C4-2B (cell line): ENCODE data around the gene TSR3.

ENCODE experiments used
- ZFX ChIP-seq: fragments of 450-650 bp; IDR thresholded peaks from 2 replicates; pipeline ENCODE4 v1.6.1; 2017
- TF ChIP-seq, protein P1 (sequence below): fragments of 450-650 bp; conservative IDR thresholded peaks from 2 replicates; pipeline ENCODE4 v1.5.1; 2017; ENCODE audit warnings: mild to moderate bottlenecking

DNA sequence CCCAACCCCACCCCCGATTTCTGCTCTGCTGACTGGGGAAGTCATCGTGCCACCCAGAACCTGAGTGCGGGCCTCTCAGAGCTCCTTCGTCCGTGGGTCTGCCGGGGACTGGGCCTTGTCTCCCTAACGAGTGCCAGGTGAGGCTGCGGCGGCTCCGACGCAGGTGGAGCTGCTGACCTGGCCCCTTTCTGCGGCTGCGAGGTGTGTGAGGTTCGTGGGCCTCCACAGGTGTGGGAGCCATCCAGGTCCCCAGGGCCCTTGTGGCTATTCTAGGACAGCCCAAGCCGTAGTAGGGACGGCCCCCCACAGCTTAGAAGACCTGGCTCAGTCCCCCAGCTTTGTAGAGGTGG, 39.2 kb downstream of the TSR3 start:
- TF ChIP-seq, protein P1, sequence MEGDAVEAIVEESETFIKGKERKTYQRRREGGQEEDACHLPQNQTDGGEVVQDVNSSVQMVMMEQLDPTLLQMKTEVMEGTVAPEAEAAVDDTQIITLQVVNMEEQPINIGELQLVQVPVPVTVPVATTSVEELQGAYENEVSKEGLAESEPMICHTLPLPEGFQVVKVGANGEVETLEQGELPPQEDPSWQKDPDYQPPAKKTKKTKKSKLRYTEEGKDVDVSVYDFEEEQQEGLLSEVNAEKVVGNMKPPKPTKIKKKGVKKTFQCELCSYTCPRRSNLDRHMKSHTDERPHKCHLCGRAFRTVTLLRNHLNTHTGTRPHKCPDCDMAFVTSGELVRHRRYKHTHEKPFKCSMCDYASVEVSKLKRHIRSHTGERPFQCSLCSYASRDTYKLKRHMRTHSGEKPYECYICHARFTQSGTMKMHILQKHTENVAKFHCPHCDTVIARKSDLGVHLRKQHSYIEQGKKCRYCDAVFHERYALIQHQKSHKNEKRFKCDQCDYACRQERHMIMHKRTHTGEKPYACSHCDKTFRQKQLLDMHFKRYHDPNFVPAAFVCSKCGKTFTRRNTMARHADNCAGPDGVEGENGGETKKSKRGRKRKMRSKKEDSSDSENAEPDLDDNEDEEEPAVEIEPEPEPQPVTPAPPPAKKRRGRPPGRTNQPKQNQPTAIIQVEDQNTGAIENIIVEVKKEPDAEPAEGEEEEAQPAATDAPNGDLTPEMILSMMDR: no peak
- no peak for TF ChIP-seq ZFX
